Suprapubic skin (tissue), 4 donors: Measurements from ENCODE around the gene HHAT. TPM values are rescaled to one million over a fixed set of nuclear protein-coding genes. Genes with fewer than 3 reads are reported as not detected.

Experiments used
- DNase-seq, 2 donors: peaks; one replicate each; pipeline ENCODE4 v3.0.0-alpha.2; 2019; ENCODE audit warnings: low spot score in 2 of 2
- H3K27ac ChIP-seq: fragments of 200-600 bp; sonication (generic); one replicate; pipeline ENCODE4 v1.5.1; 2019
- H3K27me3 ChIP-seq: fragments of 200-600 bp; sonication (generic); one replicate; pipeline ENCODE4 v1.5.1; 2019
- H3K36me3 ChIP-seq: fragments of 200-600 bp; sonication (generic); one replicate; pipeline ENCODE4 v1.5.1; 2019
- H3K4me1 ChIP-seq: fragments of 200-600 bp; sonication (generic); one replicate; pipeline ENCODE4 v1.5.1; 2019
- H3K4me3 ChIP-seq: fragments of 200-600 bp; sonication (generic); one replicate; pipeline ENCODE4 v1.5.1; 2019; ENCODE audit warnings: mild to moderate bottlenecking
- H3K9me3 ChIP-seq: fragments of 200-600 bp; sonication (generic); one replicate; pipeline ENCODE4 v1.5.1; 2019
- EP300 ChIP-seq: sonication (generic); formaldehyde crosslinking; IDR thresholded peaks from one replicate; pipeline ENCODE4 v1.6.1; 2017; ENCODE audit warnings: antibody characterized with exemption
- POLR2A ChIP-seq, 2 donors: fragments of 450-650 bp; IDR thresholded peaks; one replicate each; pipeline ENCODE4 v1.6.1; 2017; ENCODE audit warnings: antibody characterized with exemption in 2 of 2, mild to moderate bottlenecking in 2 of 2, moderate library complexity in 2 of 2
- POLR2AphosphoS5 ChIP-seq, 3 donors: sonication (generic); formaldehyde crosslinking; IDR thresholded peaks; one replicate each; pipeline ENCODE4 v1.6.1; 2017; ENCODE audit warnings: antibody characterized with exemption in 3 of 3
- WGBS: methylation state at CpG from one replicate; pipeline ENCODE4 v1.1.5; 2018; 5-methylcytosine and 5-hydroxymethylcytosine counted together
- total RNA-seq, 4 donors: library from RNA; depleted of rRNA; stranded (reverse); fragments of >200 nt; gene quantifications; one replicate each; pipeline ENCODE4 v1.1.0, GENCODE V29; 2016
- TF ChIP-seq, protein P1 (sequence below), 2 donors: fragments of 200-600 bp in 1 of 2; fragments of 450-650 bp in 1 of 2; sonication (generic) in 1 of 2; IDR thresholded peaks; one replicate each; pipeline ENCODE4 v1.5.1; 2016 to 2019; ENCODE audit warnings: antibody characterized with exemption in 2 of 2, mild to moderate bottlenecking in 1 of 2, moderate library complexity in 1 of 2

HHAT gene
- total RNA-seq, 4 donors from 2014 or later: 4.1 to 20.0 (median 9.3) TPM

- Histone ChIP-seq H3K27me3 (no peaks in the 10 kb centered on the region), H3K4me3 (peak overlapping the region; percentile 91), H3K9me3 (peaks cover 3% of the 10 kb centered on the region), H3K27ac (peak overlapping the region; percentile 97), H3K4me1 (peaks cover 20% of the 10 kb centered on the region), H3K36me3 (no peaks in the 10 kb centered on the region)
- TF ChIP-seq POLR2AphosphoS5 (IDR thresholded peaks at IDR 0.05) (no peak), EP300 (no peak), POLR2A (IDR thresholded peaks at IDR 0.05) (no peak)
- TF ChIP-seq, protein P1, sequence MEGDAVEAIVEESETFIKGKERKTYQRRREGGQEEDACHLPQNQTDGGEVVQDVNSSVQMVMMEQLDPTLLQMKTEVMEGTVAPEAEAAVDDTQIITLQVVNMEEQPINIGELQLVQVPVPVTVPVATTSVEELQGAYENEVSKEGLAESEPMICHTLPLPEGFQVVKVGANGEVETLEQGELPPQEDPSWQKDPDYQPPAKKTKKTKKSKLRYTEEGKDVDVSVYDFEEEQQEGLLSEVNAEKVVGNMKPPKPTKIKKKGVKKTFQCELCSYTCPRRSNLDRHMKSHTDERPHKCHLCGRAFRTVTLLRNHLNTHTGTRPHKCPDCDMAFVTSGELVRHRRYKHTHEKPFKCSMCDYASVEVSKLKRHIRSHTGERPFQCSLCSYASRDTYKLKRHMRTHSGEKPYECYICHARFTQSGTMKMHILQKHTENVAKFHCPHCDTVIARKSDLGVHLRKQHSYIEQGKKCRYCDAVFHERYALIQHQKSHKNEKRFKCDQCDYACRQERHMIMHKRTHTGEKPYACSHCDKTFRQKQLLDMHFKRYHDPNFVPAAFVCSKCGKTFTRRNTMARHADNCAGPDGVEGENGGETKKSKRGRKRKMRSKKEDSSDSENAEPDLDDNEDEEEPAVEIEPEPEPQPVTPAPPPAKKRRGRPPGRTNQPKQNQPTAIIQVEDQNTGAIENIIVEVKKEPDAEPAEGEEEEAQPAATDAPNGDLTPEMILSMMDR (IDR thresholded peaks at IDR 0.05): no peak
- 18% methylated on average over 17 of the region's 19 CpGs for WGBS
- DNase-seq: no peak
These were observed 513 bp upstream of the HHAT start for GRCh38 chr1:210328032-210328745.

DNA sequence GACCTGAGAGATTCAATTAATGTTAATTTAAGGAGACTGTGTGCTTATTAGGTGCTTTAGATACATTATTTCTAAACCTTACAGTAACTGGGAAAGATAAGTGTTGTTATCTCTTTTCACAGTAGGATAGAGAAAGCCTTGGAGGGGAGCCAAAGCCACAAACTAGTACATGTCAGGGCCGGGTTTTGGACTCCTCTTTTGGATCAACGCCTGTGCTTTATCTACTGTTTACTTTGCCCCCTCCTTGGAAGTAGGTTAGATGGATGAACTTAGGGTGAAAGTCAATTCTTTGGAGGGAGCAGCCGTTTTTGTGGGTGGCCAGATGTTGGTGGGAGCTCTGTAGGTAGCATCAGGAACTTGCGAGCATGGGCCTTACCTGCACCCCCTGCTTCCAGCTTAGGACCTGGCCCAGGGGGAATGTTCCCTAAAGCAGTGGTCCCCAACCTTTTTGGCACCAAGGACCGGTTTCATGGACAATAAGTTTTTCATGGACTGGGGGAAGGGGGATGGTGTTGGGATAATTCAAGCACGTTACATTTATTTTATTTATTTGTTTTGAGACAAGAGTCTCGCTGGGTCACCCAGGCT is 1.7 kb downstream of the HHAT start:
- H3K27ac ChIP-seq: no peak overlapping the region
- 56% methylated on average over 7 of the region's 7 CpGs for WGBS
- TF ChIP-seq, protein P1 (IDR thresholded peaks at IDR 0.05): no peak
- TF ChIP-seq POLR2AphosphoS5 (IDR thresholded peaks at IDR 0.05) (no peak), EP300 (no peak)

GRCh38 chr1:210332233-210332632 is 3.5 kb downstream of the HHAT start:
- Histone ChIP-seq H3K9me3 (no peaks in the 10 kb centered on the region), H3K27ac (no peak overlapping the region), H3K4me3 (no peak overlapping the region), H3K36me3 (no peaks in the 10 kb centered on the region), H3K4me1 (peaks cover 20% of the 10 kb centered on the region), H3K27me3 (no peaks in the 10 kb centered on the region)
- WGBS: 88% methylated on average over 7 of the region's 7 CpGs
- DNase-seq: no peak
- TF ChIP-seq POLR2A (IDR thresholded peaks at IDR 0.05) (no peak), POLR2AphosphoS5 (IDR thresholded peaks at IDR 0.05) (no peak)
- TF ChIP-seq, protein P1 (IDR thresholded peaks at IDR 0.05): no peak

More for the DNA sequence above, 1.7 kb downstream of the HHAT start:
- Histone ChIP-seq H3K4me3 (no peak overlapping the region), H3K9me3 (no peaks in the 10 kb centered on the region), H3K36me3 (no peaks in the 10 kb centered on the region), H3K4me1 (peaks cover 20% of the 10 kb centered on the region), H3K27me3 (no peaks in the 10 kb centered on the region)
- no peak for DNase-seq

GRCh38 chr1:210332719-210333398 is 4.2 kb downstream of the HHAT start:
- no peak for DNase-seq
- no peak overlapping the region for H3K27ac ChIP-seq

More at GRCh38 chr1:210332719-210333398, 4.2 kb downstream of the HHAT start:
- no peak overlapping the region for H3K4me3 ChIP-seq
- H3K27me3 ChIP-seq: no peaks in the 10 kb centered on the region
- 61% methylated on average over 4 of the region's 4 CpGs for WGBS
- H3K36me3 ChIP-seq: no peaks in the 10 kb centered on the region
- no peaks in the 10 kb centered on the region for H3K9me3 ChIP-seq
- peaks cover 19% of the 10 kb centered on the region for H3K4me1 ChIP-seq
- TF ChIP-seq EP300 (no peak), POLR2A (IDR thresholded peaks at IDR 0.05) (no peak), POLR2AphosphoS5 (IDR thresholded peaks at IDR 0.05) (no peak)
- TF ChIP-seq, protein P1 (IDR thresholded peaks at IDR 0.05): no peak
